HEK293 (cell line): ENCODE measurements around the gene SRC.
A peak's percentile ranks its signal among the peaks of the same experiment; 100 is the strongest.

Experiments
- CTCF ChIA-PET: fragments of 350-600 bp; formaldehyde crosslinking; extraction: SDS; loops from one replicate; lab custom pipeline; 2021; ENCODE audit warnings: antibody characterized with exemption; lab: Yijun Ruan, JAX
- POLR2A ChIA-PET: fragments of 300-600 bp; formaldehyde crosslinking; extraction: SDS; loops from one replicate; lab custom pipeline; 2020; ENCODE audit warnings: antibody characterized with exemption, inconsistent platforms; lab: Yijun Ruan, JAX
- H3K27ac ChIP-seq: fragments of 200-500 bp; sonication (Bioruptor generic); 2 replicates; pipeline ENCODE4 v1.5.1; 2014; ENCODE audit warnings: low read depth, low read length, control low read depth, inconsistent platforms; ENCODE audit errors: extremely low read depth
- H3K36me3 ChIP-seq, 2 experiments: fragments of 200-500 bp in 1 of 2; sonication (Bioruptor generic) in 1 of 2; 1 replicate in 1 of 2; 2 replicates in 1 of 2; pipeline ENCODE4 v1.5.1; 2014 to 2017; ENCODE audit warnings: inconsistent platforms in 2 of 2, low read length in 2 of 2; ENCODE audit not compliant: control insufficient read depth in 2 of 2, insufficient read depth in 1 of 2
- H3K4me1 ChIP-seq: fragments of 200-500 bp; sonication (Bioruptor generic); 2 replicates; pipeline ENCODE4 v1.5.1; 2014; ENCODE audit warnings: mild to moderate bottlenecking, low read length, inconsistent platforms; ENCODE audit not compliant: control insufficient read depth, insufficient read depth
- H3K4me3 ChIP-seq: 2 replicates; pipeline ENCODE4 v1.5.1; 2011; ENCODE audit warnings: low read depth, mild to moderate bottlenecking, control low read depth, low read length, moderate library complexity
- H3K9me3 ChIP-seq: fragments of 200-500 bp; sonication (Bioruptor generic); 2 replicates; pipeline ENCODE4 v1.5.1; 2014; ENCODE audit warnings: low read depth, low read length, inconsistent platforms; ENCODE audit not compliant: control insufficient read depth, insufficient read depth
- GLIS2 ChIP-seq: fragments of 450-650 bp; formaldehyde crosslinking; IDR thresholded peaks from 2 replicates; pipeline ENCODE4 v1.5.1; 2016; ENCODE audit warnings: missing biosample characterization, missing genetic modification characterization
- KLF17 ChIP-seq: fragments of 450-650 bp; formaldehyde crosslinking; IDR thresholded peaks from 2 replicates; pipeline ENCODE4 v1.5.1; 2016; ENCODE audit warnings: missing biosample characterization, missing genetic modification characterization
- PRDM4 ChIP-seq: fragments of 450-650 bp; formaldehyde crosslinking; IDR thresholded peaks from 2 replicates; pipeline ENCODE4 v1.5.1; 2017; ENCODE audit warnings: missing biosample characterization, missing genetic modification characterization
- SP3 ChIP-seq: fragments of 450-650 bp; formaldehyde crosslinking; IDR thresholded peaks from 2 replicates; pipeline ENCODE4 v1.5.1; 2016; ENCODE audit warnings: missing biosample characterization, missing genetic modification characterization
- ZBTB21 ChIP-seq: fragments of 450-650 bp; formaldehyde crosslinking; IDR thresholded peaks from 2 replicates; pipeline ENCODE4 v1.5.1; 2017; ENCODE audit warnings: missing biosample characterization, missing genetic modification characterization
- ZBTB49 ChIP-seq: fragments of 450-650 bp; formaldehyde crosslinking; IDR thresholded peaks from 2 replicates; pipeline ENCODE4 v1.5.1; 2016; ENCODE audit warnings: missing biosample characterization, missing genetic modification characterization, low read depth
- ZIC2 ChIP-seq: fragments of 450-650 bp; formaldehyde crosslinking; IDR thresholded peaks from 2 replicates; pipeline ENCODE4 v1.5.1; 2016; ENCODE audit warnings: missing biosample characterization, missing genetic modification characterization
- ZNF114 ChIP-seq: fragments of 450-650 bp; formaldehyde crosslinking; IDR thresholded peaks from 2 replicates; pipeline ENCODE4 v1.5.0; 2017; ENCODE audit warnings: missing biosample characterization, missing genetic modification characterization
- ZNF121 ChIP-seq: fragments of 450-650 bp; formaldehyde crosslinking; IDR thresholded peaks from 2 replicates; pipeline ENCODE4 v1.5.1; 2016; ENCODE audit warnings: missing biosample characterization, missing genetic modification characterization
- ZNF140 ChIP-seq: fragments of 450-650 bp; formaldehyde crosslinking; IDR thresholded peaks from 2 replicates; pipeline ENCODE4 v1.5.1; 2016; ENCODE audit warnings: missing biosample characterization, missing genetic modification characterization
- ZNF239 ChIP-seq: fragments of 450-650 bp; formaldehyde crosslinking; IDR thresholded peaks from 2 replicates; pipeline ENCODE4 v1.5.1; 2016; ENCODE audit warnings: missing biosample characterization, missing genetic modification characterization
- ZNF350 ChIP-seq: fragments of 450-650 bp; formaldehyde crosslinking; IDR thresholded peaks from 2 replicates; pipeline ENCODE4 v1.5.0; 2017; ENCODE audit warnings: missing biosample characterization, mild to moderate bottlenecking, missing genetic modification characterization
- ZNF362 ChIP-seq: fragments of 450-650 bp; formaldehyde crosslinking; IDR thresholded peaks from 2 replicates; pipeline ENCODE4 v1.5.1; 2016; ENCODE audit warnings: missing biosample characterization, missing genetic modification characterization
- ZNF510 ChIP-seq: fragments of 450-650 bp; formaldehyde crosslinking; IDR thresholded peaks from 2 replicates; pipeline ENCODE4 v1.5.1; 2018; ENCODE audit warnings: mild to moderate bottlenecking, missing genetic modification characterization, missing biosample characterization; ENCODE audit not compliant: insufficient replicate concordance
- ZNF561 ChIP-seq: fragments of 450-650 bp; IDR thresholded peaks from 2 replicates; pipeline ENCODE4 v1.5.1; 2018; ENCODE audit warnings: missing biosample characterization, missing genetic modification characterization, borderline replicate concordance
- ZNF654 ChIP-seq: fragments of 450-650 bp; formaldehyde crosslinking; IDR thresholded peaks from 2 replicates; pipeline ENCODE4 v1.5.1; 2016; ENCODE audit warnings: low read depth, missing biosample characterization, missing genetic modification characterization
- ZNF704 ChIP-seq: fragments of 450-650 bp; formaldehyde crosslinking; IDR thresholded peaks from 2 replicates; pipeline ENCODE4 v1.5.1; 2016; ENCODE audit warnings: missing biosample characterization, missing genetic modification characterization

Gene SRC

GRCh38 chr20:37349517-37350491 lies 3.9 kb downstream of the SRC start:
- Histone ChIP-seq H3K27ac (no peak overlapping the region), H3K4me1 (peaks cover 2% of the 10 kb centered on the region; the same call in 1 of the 2 replicates), H3K4me3 (no peak overlapping the region), H3K9me3 (no peaks in the 10 kb centered on the region), H3K36me3 (peaks cover 0 to 58% of the 10 kb centered on the region in 2 experiments; a peak in 1 of 3 replicates)
- POLR2A ChIA-PET: interaction anchor here (0.6 kb wide), 1 partner anchor 77 kb away, joined by 5 read pairs; no protein-coding TSS in a partner anchor
- CTCF ChIA-PET: interaction anchor here (0.6 to 1.6 kb wide), 2 partner anchors 15 to 42 kb away, joined by 3 to 5 read pairs; no protein-coding TSS in a partner anchor
- no peak for TF ChIP-seq ZNF121 (tag by site-specific recombination)
- TF ChIP-seq ZNF114 (tag by site-specific recombination): no peak
- TF ChIP-seq ZNF239 (tag by site-specific recombination): no peak
- TF ChIP-seq SP3: no peak
- TF ChIP-seq ZNF654 (tag by site-specific recombination): no peak
- peak; percentile 40 for TF ChIP-seq ZIC2 (tag by site-specific recombination)
- TF ChIP-seq ZNF510 (tag by site-specific recombination): no peak
- TF ChIP-seq ZBTB49 (tag by site-specific recombination): no peak
- TF ChIP-seq PRDM4 (tag by site-specific recombination): no peak
- no peak for TF ChIP-seq ZNF140
- TF ChIP-seq ZNF704 (tag by site-specific recombination): no peak
- no peak for TF ChIP-seq KLF17
- TF ChIP-seq GLIS2 (tag by site-specific recombination): 0 out of 2 replicates have a peak, but pooled peaks have one; percentile 16
- TF ChIP-seq ZNF350 (tag by site-specific recombination): no peak
- no peak for TF ChIP-seq ZBTB21 (tag by site-specific recombination)
- no peak for TF ChIP-seq ZNF362
- TF ChIP-seq ZNF561 (tag by site-specific recombination): no peak
